ENCODE data around the gene GPR153.

GRCh38 chr1:6292102-6292501 lies 31.2 kb upstream of the GPR153 start:
- TF ChIP-seq CTCF (IDR thresholded peaks at IDR 0.05; ENCODE audit: poor library complexity, severe bottlenecking), result no peak
- no peak for TF ChIP-seq RAD21 (conservative IDR thresholded peaks at IDR 0.05)
- no peak for TF ChIP-seq REST (IDR thresholded peaks at IDR 0.05; ENCODE audit: borderline replicate concordance)
- TF ChIP-seq SMC3 (conservative IDR thresholded peaks at IDR 0.05; ENCODE audit: poor library complexity), result no peak

Data from neural cell (in vitro differentiated cells).